ENCODE measurements around the gene LRRC26.

The LRRC26 gene

GRCh38 chr9:137198902-137199283 is 29.0 kb upstream of the LRRC26 start:
- no peak for FAIRE-seq

GRCh38 chr9:137198051-137198901 is 28.4 kb upstream of the LRRC26 start:
- FAIRE-seq: no peak

GRCh38 chr9:137195525-137196220 is 25.8 kb upstream of the LRRC26 start:
- no peak for FAIRE-seq

GRCh38 chr9:137194909-137195308 is 25.1 kb upstream of the LRRC26 start:
- no peak for FAIRE-seq

- FAIRE-seq: no peak
Measured at GRCh38 chr9:137194388-137194787, 24.5 kb upstream of the LRRC26 start.

GRCh38 chr9:137193771-137194170 is 23.9 kb upstream of the LRRC26 start:
- no peak for FAIRE-seq

GRCh38 chr9:137192859-137193258 is 23.0 kb upstream of the LRRC26 start:
- FAIRE-seq: no peak

GRCh38 chr9:137192448-137192780 is 22.6 kb upstream of the LRRC26 start:
- no peak for FAIRE-seq

GRCh38 chr9:137191691-137192447 is 22.0 kb upstream of the LRRC26 start:
- no peak for FAIRE-seq

GRCh38 chr9:137191245-137191644 is 21.4 kb upstream of the LRRC26 start:
- FAIRE-seq: no peak

GRCh38 chr9:137190315-137190856 is 20.5 kb upstream of the LRRC26 start:
- FAIRE-seq: no peak

GRCh38 chr9:137189297-137190295 is 19.7 kb upstream of the LRRC26 start:
- FAIRE-seq: no peak

GRCh38 chr9:137188490-137189296 is 18.8 kb upstream of the LRRC26 start, which contains the start of the genes ANAPC2 and SSNA1:
ANAPC2 (minus strand) TSS chr9:137188560; CDS start chr9:137188532, 28 bp downstream.
SSNA1 (plus strand) TSS chr9:137188676; CDS start chr9:137188727, 51 bp downstream.
- no peak for FAIRE-seq

GRCh38 chr9:137188086-137188489 is 18.2 kb upstream of the LRRC26 start:
- no peak for FAIRE-seq

GRCh38 chr9:137187386-137187785 is 17.5 kb upstream of the LRRC26 start:
- FAIRE-seq: no peak

GRCh38 chr9:137186385-137186784 is 16.5 kb upstream of the LRRC26 start:
- FAIRE-seq: no peak

GRCh38 chr9:137185921-137186320 is 16.1 kb upstream of the LRRC26 start:
- no peak for FAIRE-seq

- no peak for FAIRE-seq
Measured at GRCh38 chr9:137184881-137185660, 15.2 kb upstream of the LRRC26 start.

- FAIRE-seq: no peak
Measured at GRCh38 chr9:137183980-137184595, 14.2 kb upstream of the LRRC26 start.

GRCh38 chr9:137182836-137183235 is 13.0 kb upstream of the LRRC26 start:
- no peak for FAIRE-seq

Data from G401.6 (cell line).